Stimulated activated CD4-positive, alpha-beta T cell treated with anti-CD3 and anti-CD28 coated beads, TNF-alpha, amount 100 ng/mL, for 24 hours (primary cell): ENCODE results near the gene FSTL4.
A peak's percentile ranks its signal among the peaks of the same experiment; 100 is the strongest.

Experiments
- DNase-seq, 3 experiments: peaks; one replicate each; pipeline ENCODE4 v3.0.0-alpha.2; 2020; ENCODE audit warnings: low read depth in 3 of 3

The FSTL4 gene

DNA sequence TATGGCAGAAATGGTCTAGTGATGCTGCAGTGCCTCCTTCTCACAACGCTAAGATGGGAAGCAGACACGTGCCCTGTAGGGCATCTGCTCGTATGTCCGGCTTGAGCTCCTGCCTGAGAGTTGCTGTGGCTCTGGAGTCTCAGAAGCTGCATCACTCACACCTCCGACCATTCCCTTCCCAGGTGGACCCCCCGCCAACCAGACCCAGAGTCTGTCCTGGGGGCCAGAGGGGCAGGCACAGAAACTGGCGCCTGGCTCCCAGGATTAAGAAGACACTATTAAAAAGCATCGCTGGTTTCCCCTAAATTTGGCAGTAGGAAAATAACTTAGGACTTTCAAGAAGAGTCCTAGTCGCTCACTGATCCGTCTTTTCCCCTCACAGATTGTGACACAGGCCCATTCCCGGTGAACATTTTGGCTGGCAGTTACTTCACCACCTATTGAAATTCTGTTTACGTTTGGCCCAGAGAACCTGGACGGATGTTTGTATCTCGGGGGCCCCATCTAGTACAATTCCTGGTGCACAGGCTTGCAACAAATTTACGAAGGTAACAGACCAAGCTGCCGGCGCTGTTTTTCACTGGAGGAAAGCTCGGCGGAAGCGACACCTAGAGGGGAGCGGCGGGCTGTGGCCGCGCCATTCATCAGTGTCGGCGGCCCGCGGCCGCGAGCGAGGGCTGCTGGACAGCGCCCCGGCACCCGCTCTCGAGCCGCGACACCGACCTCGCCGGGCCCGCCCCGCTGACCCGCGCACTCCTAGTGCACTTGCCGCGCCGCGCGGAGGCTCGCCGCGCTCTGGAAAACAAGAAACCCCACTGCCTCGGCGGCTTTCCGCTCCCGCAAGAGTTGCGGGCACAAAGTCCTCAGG, 1.6 kb downstream of the FSTL4 start:
- DNase-seq: peak in 1 of 3 experiments; percentile 47

DNA sequence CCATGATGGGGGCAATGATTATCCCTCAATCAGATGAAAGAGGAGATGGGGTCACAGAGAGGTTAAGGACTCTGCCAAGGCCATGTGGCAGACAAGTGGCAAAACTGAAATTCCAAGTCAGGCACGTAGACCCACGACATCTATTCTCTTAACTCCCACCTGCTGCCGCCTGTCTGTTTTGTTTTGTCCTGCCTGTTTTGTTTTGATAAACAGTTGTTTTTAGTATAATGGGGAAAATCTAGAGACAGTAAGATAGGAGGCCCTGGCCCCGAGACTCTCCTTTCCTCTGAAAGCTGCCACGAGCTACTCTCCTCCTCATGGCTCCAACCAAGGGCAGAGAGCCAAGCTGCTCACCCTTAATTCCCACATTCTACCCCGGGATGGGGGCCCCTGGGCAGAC, 4.9 kb downstream of the FSTL4 start:
- DNase-seq: no peak

DNA sequence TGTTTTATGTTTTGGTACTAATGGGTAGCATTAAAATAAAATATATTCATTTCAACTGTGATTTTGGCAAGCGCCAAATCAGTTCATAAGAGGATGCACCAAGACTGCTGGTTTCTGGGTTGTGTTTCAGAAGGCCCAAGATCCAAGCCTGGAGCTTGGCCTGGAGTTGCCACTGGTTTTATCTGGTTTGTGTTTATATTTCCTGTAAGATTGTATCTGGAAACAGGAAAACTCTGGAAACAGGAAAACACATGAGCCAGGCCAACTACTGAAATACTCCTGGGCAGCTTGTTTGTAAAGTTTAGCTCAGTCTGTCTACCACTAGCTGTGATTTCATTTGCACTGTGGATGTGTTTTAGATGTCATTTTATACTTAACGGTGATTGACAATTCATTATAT, 5.5 kb downstream of the FSTL4 start:
- no peak for DNase-seq

DNA sequence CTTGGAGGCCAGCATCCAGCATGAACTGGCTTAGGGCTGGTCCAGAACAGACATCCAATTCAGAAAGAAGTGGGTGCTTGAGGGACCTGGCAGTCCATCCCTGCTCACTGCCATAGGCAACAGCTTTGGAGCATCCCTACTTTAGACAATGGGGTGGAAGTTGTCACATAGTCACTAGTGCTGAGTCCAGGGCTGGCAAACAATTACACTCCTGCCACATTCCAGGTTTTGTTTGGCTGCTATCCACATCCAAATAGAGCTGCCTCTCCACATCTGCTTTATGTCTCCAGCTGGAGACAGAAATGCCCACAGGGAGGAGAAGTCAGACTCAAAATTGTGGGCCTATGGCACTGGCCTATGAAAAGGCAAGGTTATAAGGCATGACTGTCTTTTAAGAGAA, 7.0 kb downstream of the FSTL4 start:
- DNase-seq: no peak

DNA sequence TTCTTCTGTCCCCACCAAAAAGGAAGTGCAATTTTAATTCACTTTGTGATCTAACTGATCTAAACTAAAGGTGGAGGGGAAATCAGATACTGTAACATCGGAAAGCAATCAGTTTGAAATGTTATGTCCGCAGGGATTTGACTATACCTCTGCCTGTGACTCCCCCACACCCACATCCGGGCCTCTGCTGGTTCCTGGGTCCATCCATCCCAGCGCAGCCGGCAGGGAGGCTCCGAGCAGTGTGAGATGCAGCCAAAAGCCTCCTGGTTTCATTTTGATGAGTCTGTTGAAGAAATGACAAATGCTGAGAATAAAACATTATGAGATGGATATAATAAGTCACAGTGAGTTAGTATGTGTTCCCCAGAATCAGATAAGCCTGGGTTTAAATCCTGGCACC, 8.6 kb downstream of the FSTL4 start:
- DNase-seq: no peak

DNA sequence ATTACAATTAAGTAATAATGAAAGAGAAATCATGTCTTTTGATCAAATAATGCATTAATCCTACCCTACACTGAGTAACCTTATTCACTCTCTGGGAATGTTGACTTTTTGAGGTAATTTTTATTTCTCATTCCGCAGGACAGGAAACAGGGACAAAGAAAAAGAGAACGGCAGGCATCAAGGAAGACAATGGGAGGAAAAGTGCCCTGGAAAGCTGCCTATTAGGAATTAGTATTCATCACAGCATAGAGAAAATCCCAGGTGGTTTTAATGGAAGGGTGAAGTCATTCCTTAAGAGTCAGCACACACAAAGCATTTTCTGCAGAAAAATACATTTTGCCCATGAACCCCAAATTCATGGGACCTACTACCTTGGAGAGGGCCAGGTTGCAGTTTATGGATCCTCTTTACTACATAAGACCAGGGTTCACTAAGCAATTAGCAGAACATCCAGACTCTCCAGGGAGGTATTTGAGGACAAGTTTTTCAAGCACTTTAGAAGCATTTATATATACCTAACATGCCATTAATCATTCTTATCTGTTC, 9.4 kb downstream of the FSTL4 start:
- no peak for DNase-seq

DNA sequence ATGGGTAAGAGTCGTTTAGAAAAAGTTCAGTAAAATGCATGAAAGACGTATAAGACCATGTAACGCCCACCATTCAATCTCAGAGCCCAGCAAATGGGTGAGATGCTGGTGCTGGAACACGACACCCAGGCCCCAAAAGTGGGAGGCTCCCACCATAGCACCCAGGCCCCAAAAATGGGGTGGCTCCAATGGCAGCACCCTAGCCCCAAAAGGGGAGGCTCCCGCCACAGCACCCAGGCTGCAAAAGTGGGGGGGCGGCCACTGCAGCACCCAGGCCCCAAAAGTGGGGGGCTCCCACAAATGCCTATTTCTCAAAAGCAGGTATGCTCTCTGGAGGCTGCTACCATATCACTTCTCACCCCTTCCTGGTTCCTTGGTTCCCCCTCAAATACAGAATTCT, 12.7 kb downstream of the FSTL4 start:
- DNase-seq: no peak

DNA sequence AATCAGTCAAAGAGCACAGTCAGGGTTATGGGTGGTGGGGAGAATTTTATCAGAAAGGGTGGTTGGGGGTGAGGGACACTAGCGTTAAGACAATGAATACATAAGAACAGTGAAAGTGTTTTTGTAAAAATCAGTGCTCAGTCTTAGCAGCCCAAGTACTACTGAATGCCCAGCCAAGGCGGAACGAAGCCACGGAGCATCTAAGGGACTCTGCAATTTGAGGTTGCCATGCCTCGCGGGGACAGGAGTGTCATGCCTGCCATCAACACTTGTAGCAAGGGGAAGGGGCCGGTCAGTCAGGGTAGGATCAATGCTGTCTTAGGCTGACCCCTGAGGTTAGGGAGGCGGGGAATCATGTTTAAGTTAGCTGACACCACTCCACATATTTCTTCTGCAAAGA, 13.3 kb downstream of the FSTL4 start:
- no peak for DNase-seq

DNA sequence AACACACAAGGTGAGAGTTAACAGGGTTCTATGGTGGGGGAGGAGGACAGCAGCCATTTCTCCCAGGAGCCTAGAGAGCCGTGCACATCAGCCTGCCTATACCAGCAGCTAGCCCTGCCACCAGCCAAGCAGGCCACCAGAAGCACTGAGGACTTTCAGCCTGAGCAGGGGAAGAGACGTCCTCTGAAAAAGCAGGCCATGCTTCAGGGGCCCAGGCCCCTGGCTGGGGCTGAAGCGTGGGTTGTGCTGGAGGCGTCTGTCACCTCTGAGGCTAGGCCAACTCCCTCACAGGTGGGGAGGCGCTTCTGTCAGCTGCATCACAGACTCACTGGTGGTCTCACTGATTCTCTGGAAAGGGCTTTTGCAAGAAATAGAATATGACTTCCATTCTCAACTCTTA, 16.3 kb downstream of the FSTL4 start:
- DNase-seq: no peak

DNA sequence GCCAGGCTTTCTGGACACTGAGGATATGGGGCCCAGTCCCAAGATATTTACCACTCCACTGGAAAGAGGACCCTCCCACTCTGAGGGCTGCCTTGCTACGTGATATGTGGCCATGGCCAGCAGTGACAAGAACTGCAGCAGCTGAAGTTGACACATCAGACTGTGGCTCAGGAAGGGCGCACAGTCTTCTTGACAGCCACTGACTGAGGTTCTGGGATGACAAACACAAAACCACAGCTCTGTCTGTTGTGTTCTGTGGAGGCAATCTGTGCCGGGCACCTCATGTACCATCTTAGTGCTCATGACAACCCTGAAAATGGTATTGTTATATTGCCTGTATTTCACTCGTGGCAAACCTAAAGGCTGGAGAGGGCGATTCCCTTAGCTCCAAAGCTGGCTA, 16.9 kb downstream of the FSTL4 start:
- no peak for DNase-seq

DNA sequence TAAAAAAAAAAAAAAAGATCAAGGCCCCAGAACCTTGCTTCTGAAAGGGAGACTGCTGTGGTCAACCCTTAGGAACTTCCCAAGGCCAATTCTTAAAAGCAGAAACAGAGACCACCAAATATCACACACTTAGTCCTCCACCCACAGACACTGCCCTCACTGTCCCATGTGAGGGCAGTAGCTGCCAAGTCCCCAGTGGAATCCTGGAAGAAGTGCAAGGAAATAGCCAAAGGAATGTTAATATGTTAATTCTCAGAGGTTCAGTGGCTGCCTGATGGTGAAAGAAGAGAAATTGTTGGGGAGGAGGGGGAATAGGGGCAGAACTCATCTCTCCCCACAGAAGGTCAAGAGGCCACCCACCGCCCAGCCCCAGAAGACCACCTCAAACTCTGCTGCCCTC, 23.1 kb downstream of the FSTL4 start:
- DNase-seq: no peak

DNA sequence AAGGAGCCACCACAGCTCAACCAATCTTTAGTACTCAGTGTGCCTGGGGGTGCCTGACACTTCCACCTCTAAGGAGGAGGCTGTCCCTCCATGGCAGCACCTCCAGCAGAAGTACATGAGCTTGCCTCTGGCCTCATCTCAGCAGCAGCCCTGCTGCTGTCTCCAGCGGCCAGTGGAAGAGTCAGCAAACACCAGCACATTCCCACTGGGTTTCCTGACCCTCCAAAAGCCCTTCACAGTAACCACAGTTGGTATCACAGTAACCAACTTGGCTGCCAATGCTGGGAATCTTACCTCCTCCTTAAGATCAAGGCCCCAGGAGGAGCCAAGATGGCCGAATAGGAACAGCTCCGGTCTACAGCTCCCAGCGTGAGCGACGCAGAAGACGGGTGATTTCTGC, 29.4 kb downstream of the FSTL4 start:
- no peak for DNase-seq

DNA sequence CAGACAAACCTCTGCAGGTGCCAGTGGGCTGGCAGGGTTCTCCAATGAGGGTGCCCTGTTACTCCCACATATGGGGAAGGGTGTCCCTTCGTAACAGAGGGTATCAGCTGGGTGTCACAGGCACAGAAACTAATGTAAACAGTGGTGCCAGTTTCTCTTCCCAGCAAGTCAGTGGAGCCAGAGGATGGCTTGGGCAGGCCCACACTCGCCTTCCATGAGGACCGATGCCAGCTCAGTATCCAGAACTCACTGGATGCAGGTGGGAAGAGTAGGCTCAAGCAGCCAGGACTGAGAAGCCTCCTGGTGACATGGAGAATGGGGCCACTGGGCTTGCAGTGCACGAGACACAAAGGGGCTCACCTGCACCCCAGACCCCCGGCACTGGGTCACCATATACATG, 30.4 kb downstream of the FSTL4 start:
- DNase-seq: no peak

DNA sequence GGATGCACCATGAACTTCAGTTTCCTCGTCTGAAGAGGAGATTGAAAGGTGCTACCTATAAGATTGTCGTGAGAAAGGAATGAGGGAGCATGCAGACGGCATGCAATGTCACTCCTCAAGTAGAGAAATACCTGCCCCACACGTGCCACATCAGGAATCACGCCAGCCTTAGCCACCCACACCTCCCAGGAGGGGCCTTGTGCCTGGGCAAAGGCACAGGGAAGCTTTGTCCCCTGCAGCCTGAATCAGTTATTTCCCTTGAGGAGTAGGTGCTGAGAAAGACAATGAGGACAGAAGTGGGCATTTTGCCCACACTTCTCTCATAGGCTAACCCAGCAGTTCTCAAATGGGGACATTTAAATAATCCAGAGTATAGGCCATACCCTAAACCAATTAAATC, 31.0 kb downstream of the FSTL4 start:
- no peak for DNase-seq

DNA sequence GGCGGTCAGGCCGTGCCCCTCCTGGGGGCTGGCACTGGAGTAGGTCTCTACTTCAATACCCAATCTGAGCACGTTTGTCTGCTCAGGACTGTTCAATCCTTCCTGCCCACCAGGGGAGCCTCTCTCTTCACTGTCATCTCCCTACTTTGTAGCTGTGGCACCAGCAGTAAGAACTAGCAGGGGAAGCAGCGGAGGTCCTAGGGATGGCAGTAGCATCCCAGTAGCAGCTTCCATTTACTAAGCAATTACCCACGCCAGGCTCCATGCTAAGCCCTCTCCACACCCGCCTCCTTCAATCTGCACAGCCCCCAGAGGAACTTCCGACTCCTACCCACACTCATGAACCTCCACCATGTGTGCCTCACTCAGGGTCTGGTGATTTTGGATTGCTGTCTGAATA, 31.7 kb downstream of the FSTL4 start:
- no peak for DNase-seq

DNA sequence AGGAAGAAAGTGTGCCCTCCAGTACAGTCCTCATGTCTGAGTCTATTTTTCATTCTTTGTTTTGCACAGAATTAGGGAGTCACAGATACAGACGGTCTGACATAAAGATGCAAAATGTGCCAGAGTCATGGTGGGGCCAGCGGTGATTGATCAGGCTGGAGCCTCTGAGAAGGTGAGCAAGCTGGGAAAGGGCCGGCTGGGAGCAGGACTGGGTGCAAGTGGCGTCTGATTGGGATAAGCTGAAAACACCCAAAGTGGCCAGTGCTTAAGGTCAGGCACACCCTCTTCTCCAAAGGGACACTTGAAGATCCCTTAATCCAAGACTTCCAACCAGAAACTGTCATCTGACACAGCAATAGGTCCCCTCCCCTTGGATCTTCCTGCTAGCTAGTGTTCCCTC, 32.6 kb downstream of the FSTL4 start:
- DNase-seq: no peak

DNA sequence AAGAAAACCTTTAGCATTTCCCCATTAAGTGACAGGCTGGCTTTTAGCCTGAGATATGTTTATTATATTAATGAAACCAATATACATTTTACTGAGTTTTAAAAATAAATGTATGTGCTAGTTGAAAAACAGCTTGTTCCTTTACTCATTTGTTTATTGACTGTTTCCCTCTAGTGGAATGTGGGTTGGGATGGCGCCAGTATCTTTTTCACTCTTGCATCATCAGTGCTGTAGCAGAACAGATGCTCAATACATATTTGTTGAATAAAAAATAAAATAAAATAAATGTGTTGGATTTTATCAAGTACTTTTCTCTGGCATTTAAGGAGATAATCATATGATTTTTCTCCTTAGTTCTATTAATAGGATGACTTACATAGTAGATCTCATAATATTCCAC, 43.0 kb downstream of the FSTL4 start:
- DNase-seq: no peak

DNA sequence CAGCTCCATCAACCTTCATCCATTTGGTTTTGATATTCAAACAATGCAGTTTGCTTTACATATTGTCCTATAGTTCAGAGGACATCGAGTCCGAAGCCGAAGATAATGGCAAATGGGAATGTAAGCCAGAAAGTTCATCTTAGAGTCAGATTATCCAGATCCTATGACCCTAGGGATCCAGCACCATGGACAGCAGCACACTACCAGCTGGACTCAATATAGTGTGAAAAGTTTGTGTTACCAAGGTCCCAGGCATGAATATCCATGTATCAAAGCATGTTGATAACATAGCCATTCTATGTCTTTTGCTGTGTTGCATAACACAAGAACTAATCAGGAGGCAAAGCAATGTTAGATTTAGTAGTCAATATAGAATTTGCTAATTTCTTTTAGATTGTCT, 46.3 kb downstream of the FSTL4 start:
- DNase-seq: no peak

DNA sequence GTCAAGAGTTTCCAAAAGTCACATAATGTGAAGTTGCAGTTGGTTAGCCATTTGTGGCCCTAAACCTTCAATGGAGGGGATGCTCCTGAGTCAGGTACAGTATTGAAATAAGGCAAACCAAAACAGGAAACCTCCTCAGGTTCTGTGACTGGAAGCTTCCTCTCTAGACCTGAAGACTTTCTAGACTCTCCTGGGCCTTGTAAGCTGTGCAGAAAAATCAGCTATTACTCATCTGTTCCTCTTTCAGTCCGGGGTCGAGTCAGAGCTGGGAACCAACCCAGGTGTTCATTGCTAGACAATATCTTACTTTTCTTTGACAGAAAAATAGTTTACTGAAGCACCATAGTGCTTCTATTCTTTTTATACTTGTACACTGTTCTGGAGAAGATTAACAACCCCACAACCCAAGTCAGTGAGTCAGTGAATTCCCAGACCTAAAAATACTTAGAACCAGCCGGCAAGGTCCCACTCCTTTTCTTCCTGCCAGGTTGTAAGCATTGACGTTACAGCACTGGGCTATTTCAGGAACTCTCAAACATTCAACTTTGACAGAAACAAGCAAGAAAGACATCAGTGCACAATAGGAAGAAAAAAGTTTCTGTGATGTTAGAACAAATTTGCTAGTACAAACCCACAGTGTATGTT, 47.3 kb downstream of the FSTL4 start:
- no peak for DNase-seq

DNA sequence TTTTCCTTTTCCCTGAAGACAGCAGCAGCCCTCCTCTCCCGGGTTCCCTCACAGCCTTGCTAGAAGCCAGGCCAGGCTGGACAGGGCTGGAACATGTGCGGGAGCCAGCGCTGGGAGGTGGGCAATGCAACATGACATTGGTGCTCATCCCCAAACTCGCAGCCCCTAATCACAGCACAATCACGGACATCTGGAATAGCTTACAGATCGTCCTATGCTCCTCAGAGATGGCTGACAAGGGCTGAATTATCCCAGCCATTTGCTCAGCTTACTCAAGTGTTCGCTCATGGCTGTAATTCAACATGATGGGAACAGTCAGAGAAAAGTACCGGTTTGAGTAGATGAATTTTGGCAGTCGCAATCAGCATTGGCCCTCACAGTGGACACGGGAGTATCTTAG, 49.8 kb downstream of the FSTL4 start:
- no peak for DNase-seq

DNA sequence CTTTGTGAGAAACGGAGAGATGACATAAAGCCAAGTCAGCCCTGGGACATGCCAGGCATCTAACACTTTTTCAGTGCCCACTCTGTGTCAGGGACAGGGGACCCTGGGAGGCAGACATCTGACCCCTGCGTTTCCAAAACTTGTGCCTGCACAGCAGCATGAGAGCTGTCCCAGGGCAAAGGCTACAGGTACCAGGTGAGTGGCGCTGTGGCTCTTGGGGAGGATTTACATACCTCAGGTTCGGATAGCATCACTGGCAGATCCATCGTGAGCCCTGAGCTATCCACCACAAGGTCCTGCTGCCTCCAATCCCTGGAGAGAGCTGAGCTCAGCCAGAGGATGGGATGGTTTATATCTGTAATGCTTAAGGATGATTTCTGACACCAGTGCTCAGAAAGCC, 52.4 kb downstream of the FSTL4 start:
- no peak for DNase-seq

DNA sequence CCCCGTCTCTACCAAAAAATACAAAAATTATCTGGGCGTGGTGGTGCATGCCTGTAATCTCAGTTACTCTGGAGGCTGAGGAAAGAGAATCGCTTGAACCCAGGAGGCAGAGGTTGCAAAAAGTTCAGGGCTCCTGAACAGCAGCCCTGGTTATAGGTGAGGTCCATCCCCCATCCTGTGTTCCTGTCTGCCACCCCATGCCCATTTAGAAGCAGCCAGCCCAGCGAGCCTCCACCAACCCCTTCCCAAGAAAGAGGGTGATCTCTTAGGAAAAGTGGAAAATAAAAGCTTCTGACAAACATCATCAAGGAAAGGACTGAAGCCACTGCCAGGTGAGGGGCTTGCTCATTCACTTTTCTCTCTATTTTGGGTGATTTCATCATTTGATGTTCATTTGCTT, 55.8 kb downstream of the FSTL4 start:
- no peak for DNase-seq

DNA sequence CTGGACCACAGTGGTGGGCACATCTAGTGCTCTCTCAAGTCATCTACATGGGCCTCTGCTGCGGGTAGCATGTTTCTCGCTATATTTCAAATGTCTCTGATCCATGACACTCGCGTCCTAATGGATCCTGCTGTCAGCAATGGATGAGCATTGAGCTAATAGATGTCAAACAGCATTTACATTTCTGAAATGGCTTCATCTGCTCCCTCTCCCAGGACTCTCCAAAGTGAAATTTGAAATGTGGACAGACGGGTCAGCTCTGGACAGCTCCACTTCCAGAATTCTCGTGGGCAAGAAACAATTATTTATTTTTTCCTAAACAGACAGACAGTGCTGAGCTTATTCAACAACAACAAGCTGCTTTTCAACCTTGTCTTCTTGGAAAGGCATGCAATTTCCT, 58.1 kb downstream of the FSTL4 start:
- no peak for DNase-seq
